H54 (cell line): Measurements from ENCODE around the gene VPS41.

Experiments
- DNase-seq: peaks from one replicate; pipeline ENCODE4 v3.0.0; 2011; ENCODE audit warnings: low spot score, mixed read lengths; ENCODE audit not compliant: insufficient read length
- FAIRE-seq: peaks from 3 replicates; lab custom pipeline; 2011; peaks lifted over from hg19 to GRCh38; lab: Jason Lieb, UNC
- POLR2A ChIP-seq: IDR thresholded peaks from 2 replicates; pipeline ENCODE4 v1.6.1; 2011; ENCODE audit warnings: low read depth, mild to moderate bottlenecking, low read length

VPS41 gene

GRCh38 chr7:38743899-38744298 lies 165.1 kb downstream of the VPS41 start:
- DNase-seq (no peak), FAIRE-seq (no peak)
- no peak for TF ChIP-seq POLR2A

GRCh38 chr7:38740041-38740440 lies 168.9 kb downstream of the VPS41 start:
- no peak for DNase-seq

DNA sequence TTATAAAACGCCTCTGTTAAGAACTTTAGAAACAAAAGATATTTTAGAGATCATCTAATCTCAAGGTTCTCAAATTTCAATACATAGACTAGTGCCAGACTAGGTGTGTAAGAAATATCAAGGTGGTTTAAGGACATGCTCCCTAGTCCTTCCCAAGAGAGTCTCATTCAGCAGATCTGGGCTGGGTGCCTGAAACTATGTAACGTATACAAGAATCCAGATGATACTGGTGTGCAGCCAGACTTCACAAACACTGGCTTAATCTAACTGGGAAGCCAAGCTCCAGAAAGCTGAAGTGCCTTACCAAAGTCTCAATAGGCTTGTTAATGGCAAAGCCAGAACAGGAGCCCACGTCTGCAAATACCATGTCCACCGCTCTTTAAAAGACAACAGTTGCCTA lies 172.9 kb downstream of the VPS41 start:
- DNase-seq (no peak), FAIRE-seq (no peak)
- no peak for TF ChIP-seq POLR2A

More at GRCh38 chr7:38740041-38740440, 168.9 kb downstream of the VPS41 start:
- FAIRE-seq = no peak
- no peak for TF ChIP-seq POLR2A

DNA sequence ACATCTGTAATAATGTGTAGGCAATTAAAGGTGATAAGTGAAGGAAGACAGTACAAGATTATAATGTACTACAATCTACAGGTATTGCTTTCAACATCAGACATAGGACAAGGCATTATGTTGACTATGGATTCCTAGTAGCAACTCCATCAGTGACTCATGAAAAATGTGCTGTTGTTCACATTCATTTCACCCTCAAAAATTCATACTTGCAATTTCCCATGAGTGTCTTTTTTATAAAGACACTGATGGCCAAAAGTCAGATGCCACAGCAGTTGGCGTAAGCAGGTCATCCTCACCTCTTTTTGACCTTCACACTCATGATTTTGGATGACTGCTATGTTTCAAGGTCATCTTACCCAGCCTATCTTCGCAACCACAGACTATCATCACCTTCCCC lies 177.8 kb downstream of the VPS41 start:
- FAIRE-seq = no peak
- no peak for TF ChIP-seq POLR2A
- no peak for DNase-seq

- no peak for TF ChIP-seq POLR2A
- FAIRE-seq = no peak
- no peak for DNase-seq
Measured at GRCh38 chr7:38728145-38728544, 180.8 kb downstream of the VPS41 start.

DNA sequence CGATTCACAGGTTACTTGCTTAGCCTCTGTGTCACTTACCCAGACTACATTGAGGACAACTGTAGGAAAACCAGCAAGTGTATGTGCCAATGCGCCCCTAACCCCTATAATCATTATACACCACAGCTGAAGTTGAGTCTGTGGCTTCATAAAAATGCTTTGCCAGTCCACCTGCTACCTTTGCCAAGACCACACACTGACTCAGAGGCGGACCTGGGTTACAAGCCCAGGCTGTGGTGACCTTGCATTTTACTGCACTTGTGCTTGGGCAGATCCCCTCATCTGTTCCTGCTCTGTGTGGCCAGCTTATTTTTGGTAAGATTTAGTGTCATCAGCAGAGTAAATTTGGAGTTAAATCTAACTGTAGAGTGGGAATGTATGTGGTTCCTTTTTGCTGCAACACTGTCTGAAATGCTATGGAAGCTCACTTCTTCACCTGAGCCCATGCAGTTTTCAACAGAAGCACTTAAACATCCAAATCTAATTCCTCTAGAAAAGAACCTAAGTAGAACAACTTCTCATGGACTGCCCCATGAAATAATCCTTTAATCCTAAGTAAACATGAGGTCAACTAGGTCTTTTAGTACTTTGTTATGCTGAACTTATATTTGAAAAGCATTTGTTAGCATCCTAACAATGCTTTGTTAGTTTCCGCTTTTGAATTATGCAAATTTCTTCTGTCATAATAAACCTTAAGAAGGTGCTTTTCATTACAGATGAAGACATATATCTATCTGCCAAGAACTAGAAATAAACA lies 181.6 kb downstream of the VPS41 start:
- DNase-seq (no peak), FAIRE-seq (no peak)
- TF ChIP-seq POLR2A = no peak

DNA sequence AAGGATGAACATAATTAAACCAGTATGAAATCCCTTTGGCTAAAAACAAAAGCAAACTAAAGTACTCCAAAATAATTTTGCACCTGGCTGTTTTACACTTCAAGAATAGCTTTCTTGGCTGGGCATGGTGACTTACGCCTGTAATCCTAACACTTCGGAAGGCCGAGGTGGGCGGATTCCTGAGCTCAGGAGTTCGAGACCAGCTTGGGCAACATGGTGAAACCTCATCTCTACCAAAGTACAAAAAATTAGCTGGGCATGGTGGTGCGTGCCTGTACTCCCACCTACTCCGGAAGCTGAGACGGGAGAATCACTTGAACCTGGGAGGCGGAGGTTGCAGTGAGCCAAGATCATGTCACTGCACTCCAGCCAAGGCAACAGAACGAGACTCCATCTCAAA lies 185.7 kb downstream of the VPS41 start:
- TF ChIP-seq POLR2A = no peak
- DNase-seq (no peak), FAIRE-seq (no peak)

DNA sequence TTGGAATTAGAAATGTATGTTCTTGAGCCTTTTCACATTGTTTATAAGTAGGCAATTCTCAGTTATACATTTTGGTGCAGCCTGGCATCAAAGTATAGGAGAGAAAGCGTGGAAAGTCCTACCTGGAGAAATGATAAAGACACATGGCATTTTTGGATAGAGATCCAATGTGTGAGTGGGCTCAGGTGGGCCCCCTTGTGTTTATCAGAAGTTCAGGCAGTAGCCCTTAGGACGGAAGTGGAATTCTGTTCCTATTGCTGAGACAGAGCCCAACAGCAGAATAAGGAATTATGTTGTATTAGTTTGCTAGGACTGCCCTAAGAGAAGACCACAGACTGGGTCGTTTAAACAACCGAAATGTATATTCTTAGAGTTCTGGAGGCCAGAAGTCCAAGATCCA lies 192.6 kb downstream of the VPS41 start:
- no peak for TF ChIP-seq POLR2A
- DNase-seq (no peak), FAIRE-seq (no peak)

DNA sequence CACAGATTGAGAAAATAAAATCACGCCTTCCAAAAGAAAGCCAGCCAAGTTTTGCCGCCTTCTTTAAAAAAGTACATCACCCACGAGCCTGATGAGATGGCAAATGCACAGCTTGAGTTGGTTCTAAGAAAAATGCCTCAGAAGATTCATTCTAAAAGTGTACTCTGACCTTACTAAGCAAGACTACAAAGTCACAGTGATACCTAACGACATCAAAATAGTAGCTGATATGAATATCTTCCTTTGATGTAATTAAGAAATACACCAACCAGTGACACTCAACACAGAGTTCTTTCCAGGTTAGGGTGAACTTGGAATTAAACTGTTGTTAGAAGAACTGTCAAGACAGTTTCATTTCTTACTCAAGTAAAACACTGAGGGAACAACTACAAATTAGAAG lies 199.9 kb downstream of the VPS41 start:
- TF ChIP-seq POLR2A = no peak
- DNase-seq (no peak), FAIRE-seq (no peak)

GRCh38 chr7:38704751-38705150 lies 204.2 kb downstream of the VPS41 start:
- no peak for FAIRE-seq
- TF ChIP-seq POLR2A = no peak
- no peak for DNase-seq

DNA sequence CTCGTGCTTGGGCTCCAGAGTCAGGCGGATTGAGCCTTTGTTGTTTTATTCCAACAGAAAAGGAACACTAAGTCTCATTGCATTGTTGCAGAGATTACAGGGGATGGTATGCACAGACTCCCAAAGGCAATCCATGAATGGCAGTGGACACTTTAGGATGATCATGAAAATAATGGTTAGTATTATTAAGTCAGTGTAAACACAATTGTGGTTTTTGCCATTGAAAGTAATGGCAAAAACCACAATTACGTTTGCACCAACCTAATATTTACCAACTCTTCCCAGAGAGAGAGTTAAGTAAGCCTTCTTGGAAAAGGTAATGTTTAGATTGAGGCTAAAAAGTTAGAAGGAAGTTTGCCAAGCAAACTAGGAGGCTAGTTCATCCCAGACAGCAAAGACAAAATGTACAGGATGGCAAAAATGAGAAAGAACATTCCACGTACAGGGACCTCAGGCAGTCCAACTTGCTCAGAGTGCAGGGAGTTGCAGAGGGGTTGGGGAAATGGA lies 204.9 kb downstream of the VPS41 start:
- FAIRE-seq (no peak), DNase-seq (no peak)
- no peak for TF ChIP-seq POLR2A

GRCh38 chr7:38703093-38703492 lies 205.9 kb downstream of the VPS41 start:
- DNase-seq = no peak
- no peak for FAIRE-seq
- no peak for TF ChIP-seq POLR2A

DNA sequence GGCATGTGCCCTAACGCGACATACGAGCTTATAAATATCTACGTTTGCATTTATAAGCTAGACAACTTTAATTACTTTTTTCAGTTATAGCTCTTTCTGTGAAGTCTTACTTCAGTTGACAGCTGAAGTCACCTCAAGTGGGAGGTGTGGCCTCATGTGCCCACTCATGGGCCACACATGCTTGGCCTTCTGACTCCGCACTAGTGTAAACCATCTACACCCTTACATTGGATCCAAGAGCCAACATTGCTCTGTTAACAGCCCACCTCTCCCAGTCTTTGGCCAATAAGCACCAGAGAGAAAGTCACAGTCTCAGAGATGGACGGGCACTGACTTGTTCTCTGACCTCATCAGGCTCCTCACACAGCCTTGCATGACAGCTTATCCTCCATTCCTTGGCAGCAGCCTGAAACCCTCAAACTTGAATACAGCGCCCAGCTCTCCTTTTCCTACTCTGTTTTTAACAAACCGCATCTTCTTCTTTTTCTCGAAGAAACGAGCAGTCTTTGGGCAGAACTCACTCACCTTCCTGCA lies 206.9 kb downstream of the VPS41 start:
- DNase-seq (no peak), FAIRE-seq (no peak)
- TF ChIP-seq POLR2A = no peak

- no peak for FAIRE-seq
- no peak for TF ChIP-seq POLR2A
- no peak for DNase-seq
Measured at GRCh38 chr7:38700116-38700515, 208.9 kb downstream of the VPS41 start.

DNA sequence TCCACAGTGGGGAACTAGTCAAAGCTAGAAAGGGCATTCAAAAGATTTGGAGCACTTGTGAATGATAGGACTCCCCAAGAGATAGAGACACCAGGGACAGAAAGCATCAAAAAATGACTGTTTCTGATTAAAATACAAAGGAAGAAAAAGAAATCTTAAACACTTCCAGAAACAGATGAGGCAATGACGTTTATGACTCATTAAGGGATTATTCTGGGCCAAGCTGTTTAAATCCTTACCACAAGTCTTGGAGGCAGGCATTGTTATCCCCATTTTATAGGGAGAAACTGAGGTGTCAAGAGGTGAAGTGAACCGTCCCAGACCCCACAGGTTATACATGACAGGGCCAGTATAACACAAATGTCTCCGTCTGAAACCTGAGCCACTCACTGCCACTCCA lies 209.5 kb downstream of the VPS41 start:
- DNase-seq (no peak), FAIRE-seq (no peak)
- TF ChIP-seq POLR2A = no peak

- DNase-seq (no peak), FAIRE-seq (no peak)
- no peak for TF ChIP-seq POLR2A
Measured at GRCh38 chr7:38694326-38694725, 214.7 kb downstream of the VPS41 start.
